NCI-H1092 treated with DMSO at 0.1 percent for 48 hours (cell line): Measurements from ENCODE around the gene DPP10.

Source experiments
- DNase-seq: peaks from one replicate; lab custom pipeline; 2025; lab: John Stamatoyannopoulos, UW

The DPP10 gene

GRCh38 chr2:114810092-114810491, 367.7 kb downstream of the DPP10 start:
- DNase-seq: no peak

- no peak for DNase-seq
Measured at GRCh38 chr2:114812261-114812660, 369.8 kb downstream of the DPP10 start.

GRCh38 chr2:114814355-114814754, 371.9 kb downstream of the DPP10 start:
- DNase-seq: no peak

GRCh38 chr2:114821055-114821454, 378.6 kb downstream of the DPP10 start:
- no peak for DNase-seq

GRCh38 chr2:114843963-114844362, 401.5 kb downstream of the DPP10 start:
- DNase-seq: no peak

- no peak for DNase-seq
Measured at GRCh38 chr2:114857196-114857595, 414.8 kb downstream of the DPP10 start.

- DNase-seq: no peak
Measured at GRCh38 chr2:114859726-114860510, 417.5 kb downstream of the DPP10 start.

- no peak for DNase-seq
Measured at GRCh38 chr2:114862243-114862642, 419.8 kb downstream of the DPP10 start.

GRCh38 chr2:114864901-114865300, 422.5 kb downstream of the DPP10 start:
- DNase-seq: no peak

GRCh38 chr2:114880046-114880445, 437.6 kb downstream of the DPP10 start:
- no peak for DNase-seq

- DNase-seq: no peak
Measured at GRCh38 chr2:114919985-114920384, 477.5 kb downstream of the DPP10 start.

GRCh38 chr2:114922076-114922475, 479.6 kb downstream of the DPP10 start:
- no peak for DNase-seq

GRCh38 chr2:114925296-114926255, 483.1 kb downstream of the DPP10 start:
- DNase-seq: no peak

GRCh38 chr2:114926303-114926702, 483.9 kb downstream of the DPP10 start:
- no peak for DNase-seq

GRCh38 chr2:114929225-114929624, 486.8 kb downstream of the DPP10 start:
- DNase-seq: no peak

- DNase-seq: no peak
Measured at GRCh38 chr2:114933671-114934241, 491.3 kb downstream of the DPP10 start.

GRCh38 chr2:114935031-114935430, 492.6 kb downstream of the DPP10 start:
- no peak for DNase-seq

- DNase-seq: no peak
Measured at GRCh38 chr2:114937366-114937930, 495.0 kb downstream of the DPP10 start.

GRCh38 chr2:114940785-114941458, 498.5 kb downstream of the DPP10 start:
- no peak for DNase-seq

GRCh38 chr2:114949228-114949804, 506.9 kb downstream of the DPP10 start:
- no peak for DNase-seq

GRCh38 chr2:114960389-114960788, 517.9 kb downstream of the DPP10 start:
- DNase-seq: no peak
